ENCODE measurements around the gene HNRNPL. TPM values are rescaled to one million over a fixed set of nuclear protein-coding genes. Genes with fewer than 3 reads are reported as not detected.

Gene HNRNPL
- total RNA-seq, 1 experiment from 2014 or later: 710 TPM

- Mint-ChIP-seq H3K36me3 (ENCODE audit: insufficient read depth in 1 of 3, low read depth in 3 of 3) (peaks cover 78 to 96% (median 83%) of the 10 kb centered on the region in 3 experiments), H3K4me3 (no peak overlapping the region)
Observed at GRCh38 chr19:38838986-38839761, 10.6 kb downstream of the HNRNPL start.

More at GRCh38 chr19:38838986-38839761, 10.6 kb downstream of the HNRNPL start:
- Histone ChIP-seq H3K27me3 (ENCODE audit: insufficient read depth, low read length) (no peaks in the 10 kb centered on the region), H4K5ac (ENCODE audit: insufficient read length, low read depth, low read length) (no peak overlapping the region), H2AFZ (ENCODE audit: low read length) (no peak overlapping the region), H4K20me1 (ENCODE audit: control insufficient read depth, insufficient read depth, insufficient read length) (no peaks in the 10 kb centered on the region), H3K79me1 (ENCODE audit: insufficient read depth, low read depth, low read length, poor library complexity, severe bottlenecking) (no peaks in the 10 kb centered on the region), H3K27ac (ENCODE audit: insufficient read length, low read depth, low read length) (no peak overlapping the region), H3K4ac (ENCODE audit: low read depth, low read length) (no peak overlapping the region), H3T11ph (ENCODE audit: low read length) (no peak overlapping the region), H2BK120ac (ENCODE audit: low read depth, low read length, poor library complexity, severe bottlenecking) (no peak overlapping the region), H3K14ac (ENCODE audit: insufficient read depth, low read length) (no peak overlapping the region), H2BK12ac (ENCODE audit: insufficient read length, low read depth, low read length) (no peak overlapping the region), H3K18ac (ENCODE audit: insufficient read length, low read depth, low read length) (no peak overlapping the region), H3K4me2 (ENCODE audit: insufficient read depth, insufficient read length, low read length) (no peak overlapping the region), H3K9ac (ENCODE audit: extremely low read depth, insufficient read length, low read length) (no peak overlapping the region), H3K23ac (ENCODE audit: insufficient read length, low read depth, low read length) (no peak overlapping the region), H2AK5ac (ENCODE audit: insufficient read length, low read length) (no peak overlapping the region), H2BK20ac (ENCODE audit: low read depth, low read length, poor library complexity, severe bottlenecking) (no peak overlapping the region), H2BK15ac (ENCODE audit: low read depth, low read length) (no peak overlapping the region), H3K56ac (ENCODE audit: insufficient read length, low read depth, low read length) (no peak overlapping the region), H3K23me2 (ENCODE audit: insufficient read length, low read depth, low read length, poor library complexity, severe bottlenecking) (no peaks in the 10 kb centered on the region), H2BK5ac (ENCODE audit: insufficient read length, low read length) (no peak overlapping the region), H3K4me1 (ENCODE audit: insufficient read depth, low read length) (no peaks in the 10 kb centered on the region), H3K9me3 (ENCODE audit: control insufficient read depth, low read depth, low read length) (no peaks in the 10 kb centered on the region), H3K79me2 (ENCODE audit: insufficient read depth, low read length) (no peaks in the 10 kb centered on the region), H4K8ac (replicated peaks; ENCODE audit: insufficient read length, low read depth, low read length) (no peak overlapping the region), H4K91ac (ENCODE audit: insufficient read length, low read depth, low read length) (no peak overlapping the region)
- WGBS (ENCODE audit: extremely low coverage, insufficient read length, low lambda C conversion rate): no CpG with 5 or more reads among the region's 12 CpGs
- peak overlapping the region; percentile 36 to 88 (median 57); a peak in 4 of 7 replicates for H3K27ac Mint-ChIP-seq
- H3K27me3 Mint-ChIP-seq (ENCODE audit: low read depth): no peaks in the 10 kb centered on the region
- DNase-seq: no peak
- H3K9me3 Mint-ChIP-seq: no peaks in the 10 kb centered on the region; a peak in 1 of 5 replicates
- peaks cover under 1% of the 10 kb centered on the region in 2 experiments; a peak in 1 of 4 replicates for H3K4me1 Mint-ChIP-seq
- TF ChIP-seq CTCF (conservative IDR thresholded peaks at IDR 0.05): no peak
